ENCODE data around the gene GPR139.

The GPR139 gene

DNA sequence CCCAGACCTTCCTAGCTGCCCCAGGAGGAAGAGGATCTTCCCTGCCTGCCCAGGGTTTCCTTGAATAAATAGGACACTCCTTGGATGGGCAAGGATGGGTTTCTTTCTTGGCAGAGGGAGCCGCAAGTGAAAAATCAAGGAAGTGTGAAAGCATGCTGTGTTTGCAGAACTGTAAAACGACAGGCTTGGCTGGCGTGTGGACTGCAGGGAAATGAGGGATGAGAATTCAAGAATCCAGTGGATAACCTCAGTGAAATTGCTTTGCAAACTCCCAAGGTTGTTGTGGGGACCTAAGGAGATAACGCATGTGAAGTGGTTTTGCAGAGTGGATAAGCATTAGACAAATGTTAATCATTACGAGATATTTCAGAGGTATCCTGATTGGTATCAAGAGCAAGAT is 20.4 kb downstream of the GPR139 start:
- no peak for DNase-seq

DNA sequence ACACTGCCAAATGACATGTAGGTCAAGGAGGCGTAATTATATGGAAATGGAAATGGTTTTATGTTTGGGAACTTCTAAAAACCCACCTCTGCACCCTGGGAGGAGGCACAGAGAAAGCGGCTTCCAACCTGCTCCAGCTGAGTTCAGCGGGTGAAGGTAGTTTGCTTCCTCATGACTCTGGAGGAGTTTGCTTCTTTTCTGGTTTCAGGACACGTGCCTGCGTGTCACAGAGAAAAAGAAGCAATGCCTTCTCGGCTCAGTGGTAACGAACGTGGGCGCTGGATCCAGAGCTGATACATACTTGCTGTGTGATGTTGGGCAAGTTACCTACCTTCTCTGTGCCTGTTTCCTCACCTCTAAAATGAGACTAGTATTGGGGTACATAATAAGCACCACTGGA is 22.1 kb downstream of the GPR139 start:
- no peak for DNase-seq

GRCh38 chr16:20051147-20051546 is 22.5 kb downstream of the GPR139 start:
- DNase-seq, result no peak

GRCh38 chr16:20049831-20050230 is 23.9 kb downstream of the GPR139 start:
- DNase-seq, result no peak

DNA sequence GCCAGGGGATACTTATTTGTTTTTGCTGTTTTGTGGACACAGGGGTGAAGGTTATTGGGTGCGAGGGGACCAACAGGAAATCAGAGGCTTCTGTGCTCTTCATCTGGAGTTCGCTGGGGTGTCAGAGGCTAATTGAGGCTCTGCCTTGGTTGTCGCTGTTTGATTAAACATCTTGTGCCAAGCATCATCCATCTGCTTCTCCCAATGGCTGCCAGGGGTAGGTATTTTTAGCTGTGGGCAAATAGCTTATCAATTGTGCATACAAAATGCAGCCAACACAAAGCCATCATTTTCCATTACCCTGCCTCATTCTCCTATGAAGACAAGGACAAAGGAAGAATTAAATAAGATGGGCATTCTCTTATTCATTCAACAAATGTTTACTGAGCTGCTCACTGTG is 27.8 kb downstream of the GPR139 start:
- DNase-seq, result no peak

DNA sequence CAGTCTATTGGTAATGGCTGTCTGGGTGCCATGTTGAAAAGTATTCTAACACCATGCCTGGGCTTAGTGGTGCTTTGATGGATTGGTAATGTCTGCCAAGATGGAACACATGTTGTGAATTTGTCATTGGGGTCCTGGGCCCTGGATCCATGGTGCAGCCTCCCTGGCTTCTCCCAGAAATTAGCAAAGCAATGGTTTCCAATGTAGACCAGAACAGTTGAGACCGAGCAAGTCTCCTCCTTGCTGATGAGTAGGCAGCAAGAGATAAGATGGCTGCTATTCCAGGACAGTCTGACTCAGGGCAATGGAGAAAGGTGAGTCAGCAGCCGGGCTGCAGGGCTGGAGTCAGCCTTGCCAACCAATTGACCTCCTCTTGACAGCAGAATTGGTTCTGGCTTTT is 30.8 kb downstream of the GPR139 start:
- no peak for DNase-seq

GRCh38 chr16:20041924-20042596 is 31.6 kb downstream of the GPR139 start:
- no peak for DNase-seq

DNA sequence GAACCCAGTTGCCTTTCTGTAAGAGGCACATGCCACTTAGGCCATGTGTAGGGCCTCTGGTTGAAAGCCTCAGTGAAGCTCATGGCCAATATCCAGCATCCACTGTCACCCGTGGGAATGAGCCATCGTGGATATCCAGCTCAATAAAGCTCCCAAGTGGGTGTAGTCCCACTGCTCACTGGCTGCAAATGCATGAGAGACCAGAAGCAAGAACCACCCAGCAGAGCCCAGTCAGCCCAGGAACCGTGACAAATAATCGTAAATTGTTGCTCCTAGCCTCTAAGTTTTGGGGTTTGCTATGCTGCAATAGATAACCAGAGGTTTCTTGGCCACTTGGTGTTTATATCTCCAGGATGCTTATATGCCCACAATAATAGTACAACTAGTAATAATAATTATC is 33.7 kb downstream of the GPR139 start:
- DNase-seq, result no peak

DNA sequence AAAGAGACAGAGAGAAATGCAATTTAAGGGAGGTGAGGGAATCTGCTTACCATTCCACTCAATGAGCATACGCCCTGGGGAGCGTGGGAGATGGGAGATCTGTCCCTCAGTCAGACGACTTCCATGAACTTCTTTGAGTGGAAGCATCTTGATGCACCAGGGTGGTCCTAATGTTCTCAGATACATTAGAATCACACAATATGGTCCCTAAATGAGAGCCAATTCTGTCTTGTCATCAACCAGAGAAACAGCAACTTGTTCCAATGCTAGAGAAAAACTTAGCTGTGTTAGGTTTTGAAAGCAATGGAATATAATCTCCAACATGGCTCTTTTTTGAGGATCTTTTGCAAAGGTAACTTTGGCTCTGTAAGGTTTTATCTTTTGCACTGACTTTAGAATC is 44.1 kb downstream of the GPR139 start:
- DNase-seq, result no peak

GRCh38 chr16:20026361-20027072 is 47.2 kb downstream of the GPR139 start:
- DNase-seq, result no peak

DNA sequence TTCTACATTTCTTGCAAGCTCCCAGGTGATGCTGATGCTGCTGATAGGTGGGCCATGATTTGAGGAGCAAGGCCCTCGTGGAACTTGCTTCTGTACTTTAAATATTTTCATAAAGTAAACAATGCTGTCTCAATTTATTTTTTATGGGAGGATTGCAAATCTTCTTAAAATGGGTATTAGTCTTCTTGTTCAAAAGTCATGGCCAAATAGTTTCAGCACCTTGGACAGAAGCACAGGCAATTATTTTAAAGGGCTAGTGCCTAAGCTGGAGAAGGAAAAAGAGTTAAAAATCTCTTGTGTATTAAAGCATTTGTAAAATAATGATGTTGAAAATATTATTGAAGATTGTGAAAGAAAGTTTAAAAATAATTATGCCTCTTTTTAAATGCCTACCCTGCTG is 50.5 kb downstream of the GPR139 start:
- peak; percentile 3 to 27 (median 10) for DNase-seq

GRCh38 chr16:20020976-20021375 is 52.7 kb downstream of the GPR139 start:
- DNase-seq, result no peak

DNA sequence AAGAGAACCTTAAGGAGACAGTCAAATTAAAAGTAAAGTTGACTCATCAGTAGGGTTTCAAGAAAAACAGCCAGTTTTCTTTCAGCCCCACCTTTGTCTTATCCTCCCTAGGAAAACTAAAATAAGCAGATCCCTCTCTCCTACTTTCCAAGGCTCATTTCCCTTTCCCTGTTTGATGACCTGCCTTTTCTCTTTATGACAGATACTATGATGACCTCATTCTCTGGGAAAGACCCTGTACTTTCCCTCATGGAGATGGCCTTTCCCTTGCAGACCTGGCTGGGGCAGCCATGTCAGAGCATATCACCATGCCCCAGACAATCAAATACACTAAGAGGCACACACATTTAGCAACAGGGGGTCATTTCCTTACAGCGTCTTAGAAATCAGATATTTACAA is 53.6 kb downstream of the GPR139 start:
- no peak for DNase-seq

GRCh38 chr16:20016234-20016633 is 57.5 kb downstream of the GPR139 start:
- DNase-seq, result no peak

DNA sequence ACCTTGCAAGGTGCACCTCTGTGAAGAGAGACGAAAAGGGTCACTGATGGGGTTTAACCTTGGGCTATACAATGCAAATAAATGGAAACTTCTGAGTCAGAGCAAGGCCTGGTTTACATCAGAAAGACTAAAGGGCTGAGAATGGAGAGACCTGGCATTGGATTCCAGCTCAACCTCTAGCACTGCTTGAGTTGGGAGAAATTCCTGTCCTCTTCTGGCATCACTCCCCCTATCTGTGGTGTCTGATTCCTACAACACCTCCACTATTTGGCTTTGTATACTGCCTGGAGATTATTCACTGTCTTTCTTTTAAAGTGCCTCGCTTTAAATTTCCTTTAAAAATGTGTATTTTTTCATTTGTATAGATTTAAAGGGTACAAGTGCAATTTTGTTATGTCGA is 68.8 kb downstream of the GPR139 start:
- no peak for DNase-seq

- DNase-seq, result no peak
These were observed 70.8 kb downstream of the GPR139 start for GRCh38 chr16:20002936-20003335.

DNA sequence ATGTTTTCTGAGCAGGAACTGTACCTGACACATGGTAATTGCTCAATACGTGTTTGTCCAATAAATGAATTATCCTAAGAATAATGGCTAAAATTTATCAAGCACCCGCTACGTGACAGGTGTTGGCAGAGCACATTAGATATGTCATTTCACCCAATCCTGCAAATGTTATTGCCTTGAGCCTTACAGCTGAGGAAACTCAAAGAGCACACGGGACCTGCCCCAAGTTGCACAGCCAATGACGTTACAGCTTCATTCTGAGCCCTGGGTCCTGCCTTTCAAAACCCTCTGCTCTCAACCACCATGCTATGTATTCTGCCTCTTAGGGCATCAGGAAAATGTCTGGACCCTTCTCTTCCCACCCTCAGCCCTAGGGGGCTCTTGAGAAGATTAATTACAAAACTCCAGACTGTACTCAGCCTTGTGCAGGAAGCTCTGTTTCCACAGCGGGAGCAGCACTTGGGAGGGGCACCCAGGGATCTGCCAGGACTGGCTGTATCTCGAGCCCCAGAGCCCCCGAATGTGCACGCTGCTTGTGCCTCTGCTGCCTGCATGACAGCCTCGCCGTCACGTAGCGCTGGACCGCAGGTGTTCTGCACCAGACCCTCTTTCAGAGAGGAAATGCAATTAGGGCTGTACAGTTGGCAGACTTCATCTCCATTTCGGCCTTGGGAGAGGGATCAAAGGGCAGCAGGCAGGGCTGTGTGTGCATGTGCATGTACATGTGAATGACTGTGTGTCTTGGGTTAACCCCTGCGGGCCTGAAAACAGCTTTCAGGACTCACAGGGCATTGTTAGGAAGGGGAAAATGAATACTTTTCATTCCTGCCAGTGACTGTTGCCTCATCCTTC is 71.6 kb downstream of the GPR139 start:
- no peak for DNase-seq

DNA sequence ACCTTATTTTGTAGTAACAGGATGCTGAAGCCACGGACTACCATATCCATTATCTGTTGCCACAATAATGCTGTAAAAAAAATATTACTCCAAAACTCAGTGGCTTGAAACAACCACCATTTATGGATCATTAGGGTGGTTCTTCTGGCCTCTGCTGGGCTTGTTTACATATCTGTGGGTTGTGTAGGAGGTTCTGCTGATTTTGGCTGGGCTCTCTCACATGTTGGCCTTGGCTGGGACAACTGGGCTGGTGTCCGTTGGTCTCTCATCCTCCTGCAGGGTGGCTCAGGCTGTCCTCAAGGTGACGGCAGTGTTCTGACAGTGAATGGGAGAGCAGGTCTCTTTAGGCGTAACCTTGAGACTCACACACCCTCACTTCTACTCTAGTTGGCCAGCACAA is 76.0 kb downstream of the GPR139 start:
- DNase-seq, result no peak

- no peak for DNase-seq
These were observed 76.4 kb downstream of the GPR139 start for GRCh38 chr16:19997264-19997663.

- no peak for DNase-seq
These were observed 79.1 kb downstream of the GPR139 start for GRCh38 chr16:19994466-19995170.

DNA sequence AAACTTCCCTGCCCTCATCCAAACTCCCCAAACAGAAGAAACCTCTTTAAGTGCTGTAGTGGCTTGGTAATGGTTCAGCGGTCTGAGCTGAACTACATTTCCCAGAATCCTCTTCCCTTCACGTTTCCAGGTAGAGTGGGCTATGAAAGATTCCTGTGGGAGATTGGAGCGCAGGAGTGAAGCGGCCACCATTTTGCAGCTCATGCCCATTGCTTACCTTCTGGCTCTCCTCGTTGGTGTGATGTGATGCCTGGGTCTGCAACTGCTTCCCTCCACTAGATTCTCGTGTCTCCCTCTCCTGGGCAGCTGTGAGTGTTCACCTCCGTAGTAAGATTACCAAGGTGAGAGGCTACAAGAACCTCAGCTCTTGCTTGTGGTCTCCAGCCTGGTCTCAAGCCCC is 82.1 kb downstream of the GPR139 start:
- no peak for DNase-seq

- no peak for DNase-seq
These were observed 89.6 kb downstream of the GPR139 start for GRCh38 chr16:19984135-19984534.
